Subcutaneous abdominal adipose tissue (tissue), 5 donors: ENCODE measurements around the gene NOXO1.
"Not testable (repeated sequence)": the region's sequence is repeated elsewhere in the genome, so short reads cannot be mapped to it uniquely, and the experiment has no call there.

Experiments used
- H3K27ac ChIP-seq: one replicate; pipeline ENCODE4 v1.7.0; 2013; ENCODE audit warnings: low read depth, mild to moderate bottlenecking, inconsistent platforms, low read length, moderate library complexity
- H3K27me3 ChIP-seq, 5 donors: one replicate each; pipeline ENCODE4 v1.7.0; 2013; ENCODE audit warnings: low read length in 5 of 5, inconsistent platforms in 1 of 5; ENCODE audit not compliant: control insufficient read depth in 5 of 5, insufficient read depth in 4 of 5
- H3K36me3 ChIP-seq, 5 donors: one replicate each; pipeline ENCODE4 v1.7.0; 2013; ENCODE audit warnings: low read length in 5 of 5; ENCODE audit not compliant: control insufficient read depth in 5 of 5, insufficient read depth in 5 of 5
- H3K4me1 ChIP-seq, 5 donors: one replicate each; pipeline ENCODE4 v1.7.0; 2013; ENCODE audit warnings: low read length in 5 of 5, mild to moderate bottlenecking in 3 of 5, moderate library complexity in 1 of 5; ENCODE audit not compliant: control insufficient read depth in 5 of 5, insufficient read depth in 5 of 5
- H3K4me3 ChIP-seq, 5 donors: one replicate each; pipeline ENCODE4 v1.7.0; 2013; ENCODE audit warnings: low read length in 5 of 5, low read depth in 1 of 5
- H3K9ac ChIP-seq, 5 donors: one replicate each; pipeline ENCODE4 v1.7.0; 2013; ENCODE audit warnings: low read length in 5 of 5, mild to moderate bottlenecking in 4 of 5, moderate library complexity in 3 of 5
- H3K9me3 ChIP-seq, 5 donors: one replicate each; pipeline ENCODE4 v1.7.0; 2013; ENCODE audit warnings: low read length in 5 of 5; ENCODE audit not compliant: control insufficient read depth in 5 of 5
- donor health status: healthy.
- donor health status: healthy.
- donor health status: healthy.
- donor health status: healthy.
- donor health status: healthy.

Gene NOXO1

DNA sequence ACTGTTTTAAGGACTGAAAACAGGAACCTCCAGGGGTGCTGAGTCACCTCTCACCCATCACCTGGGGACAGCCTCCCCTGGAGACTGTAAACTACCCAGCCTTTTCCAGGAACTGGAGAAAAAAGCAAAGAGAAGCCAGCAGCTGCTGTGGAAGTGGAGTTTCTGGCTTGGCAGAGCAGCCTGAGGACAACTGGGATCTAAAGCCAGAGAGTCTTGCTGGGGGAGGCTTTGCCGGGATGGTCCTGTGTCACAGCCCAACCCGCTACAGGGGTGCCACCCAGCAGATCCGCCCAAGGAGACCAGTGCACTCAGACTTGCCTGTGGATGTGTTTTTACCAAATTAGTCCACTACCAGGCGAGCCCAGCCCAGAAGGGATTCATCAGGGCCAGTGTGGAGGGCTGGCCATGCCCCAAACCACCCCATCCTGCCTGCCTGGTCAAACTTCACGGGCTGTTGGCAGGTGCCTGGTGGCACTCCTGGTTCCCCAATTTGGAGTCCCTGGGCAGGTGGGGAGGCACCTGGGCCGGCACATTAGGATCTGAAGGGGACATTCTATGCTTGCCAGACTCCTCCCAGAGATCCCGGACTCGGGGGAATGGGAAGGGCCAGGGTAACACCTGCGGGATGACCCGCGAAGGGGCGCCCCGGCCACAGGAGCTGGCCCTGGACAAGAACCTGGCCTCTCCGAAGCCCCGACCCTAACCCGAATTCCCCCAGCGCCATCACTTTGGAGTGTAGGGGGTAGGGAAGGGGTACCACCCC lies 39.0 kb downstream of the NOXO1 start:
- Histone ChIP-seq H3K27ac (peak overlapping the region; percentile 69), H3K36me3 (peaks cover 0 to 36% (median 26%) of the 10 kb centered on the region in 5 donors), H3K4me3 (peak overlapping the region; percentile 48 to 83 (median 78)), H3K4me1 (peaks cover 11 to 40% (median 28%) of the 10 kb centered on the region in 5 donors), H3K27me3 (no peaks in the 10 kb centered on the region), H3K9me3 (no peaks in the 10 kb centered on the region), H3K9ac (peak overlapping the region in 4 of 5 donors; percentile 61 to 84 (median 78))

DNA sequence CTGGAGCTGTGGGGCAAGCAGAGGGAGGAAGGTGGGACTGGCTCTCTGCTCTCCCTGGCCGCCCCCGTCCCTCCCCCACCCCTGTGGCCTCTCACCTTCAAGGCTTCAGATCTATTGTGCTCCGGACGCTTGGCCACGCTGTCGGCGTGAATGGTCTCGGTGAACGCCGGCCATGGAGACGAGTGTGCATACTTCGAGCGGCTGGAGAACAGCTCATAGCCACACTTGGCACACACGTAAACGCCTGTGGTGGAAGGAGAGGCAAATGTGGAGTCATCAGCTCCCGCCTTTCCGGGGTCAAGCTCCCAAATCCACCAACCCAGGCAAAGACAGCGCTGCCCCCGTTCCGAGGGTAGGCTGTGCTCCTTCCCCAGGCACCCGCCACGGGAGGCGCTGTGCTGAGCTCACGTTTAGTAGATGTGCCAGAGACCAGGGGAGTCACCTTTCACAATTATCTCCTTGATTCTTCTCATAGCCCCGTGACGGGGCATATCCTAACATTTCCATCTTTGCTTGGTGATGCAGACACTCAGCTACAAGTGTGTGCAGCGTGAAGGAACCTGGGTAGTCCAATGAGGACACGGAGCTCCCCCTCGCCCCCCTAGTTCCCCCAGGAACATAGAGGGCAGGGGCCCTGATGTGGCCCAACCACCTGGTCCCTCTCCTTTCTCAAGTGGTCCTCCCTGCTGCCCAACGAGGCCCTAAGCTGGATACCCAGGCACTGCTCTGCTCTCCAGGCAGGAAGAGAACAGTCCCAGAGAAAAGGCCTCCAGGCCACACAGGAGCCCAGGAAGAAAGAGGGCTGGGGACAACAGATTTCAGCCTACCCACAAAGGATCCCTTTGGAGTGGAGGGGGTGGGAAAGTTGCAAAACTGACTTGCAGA lies 39.9 kb downstream of the NOXO1 start:
- Histone ChIP-seq H3K9me3 (no peaks in the 10 kb centered on the region), H3K27me3 (no peaks in the 10 kb centered on the region), H3K4me3 (peak overlapping the region in 4 of 5 donors; percentile 40 to 83 (median 75)), H3K9ac (peak overlapping the region in 3 of 5 donors; percentile 60 to 78 (median 78)), H3K27ac (peak overlapping the region; percentile 69), H3K4me1 (peaks cover 11 to 40% (median 28%) of the 10 kb centered on the region in 5 donors), H3K36me3 (peaks cover 0 to 43% (median 30%) of the 10 kb centered on the region in 5 donors)

DNA sequence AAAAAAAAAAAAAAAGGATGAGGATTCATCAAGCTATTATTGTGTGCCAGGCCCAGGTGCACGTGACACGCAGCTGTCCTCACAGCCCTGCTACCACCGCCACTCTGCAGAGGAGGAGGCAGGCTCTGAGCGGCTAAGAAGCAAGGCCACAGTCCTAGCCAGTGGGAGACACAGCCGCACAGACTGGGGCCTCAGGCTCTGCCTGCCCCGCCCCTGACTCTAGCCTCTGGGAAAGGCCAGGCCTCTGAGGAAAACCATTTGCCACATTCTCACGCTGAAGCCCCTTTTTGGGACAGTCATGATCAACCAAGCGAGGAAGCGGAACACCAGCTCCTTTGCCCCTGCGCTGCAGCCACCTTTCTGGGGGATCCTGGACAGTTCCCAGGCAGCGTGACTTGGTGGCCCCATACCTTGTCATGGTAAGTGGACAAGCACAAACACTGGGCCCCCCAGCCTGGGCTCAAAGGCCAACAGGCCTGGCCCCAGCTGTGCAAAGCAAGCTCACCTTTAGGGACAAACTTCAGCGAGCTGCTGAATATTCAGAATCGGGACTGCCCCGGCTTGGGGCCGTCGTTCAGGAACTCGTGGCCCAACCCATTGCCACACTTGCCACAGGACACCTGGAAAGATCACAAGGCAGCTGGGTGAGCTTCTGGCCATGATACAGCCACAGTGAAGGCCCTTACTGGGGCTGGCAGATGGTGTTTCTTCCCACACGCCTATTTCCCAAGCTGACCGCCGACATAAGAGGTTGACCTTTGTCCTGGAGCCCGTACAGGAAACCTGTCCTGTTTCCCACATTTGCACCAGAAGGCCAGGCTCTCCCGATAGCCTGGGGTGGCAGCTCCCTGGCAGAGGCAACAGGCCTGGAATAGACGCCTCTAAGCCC lies 40.8 kb downstream of the NOXO1 start:
- H3K36me3 ChIP-seq, result peaks cover 0 to 43% (median 30%) of the 10 kb centered on the region in 5 donors
- no peaks in the 10 kb centered on the region for H3K27me3 ChIP-seq
- peak overlapping the region in 1 of 5 donors; percentile 78 for H3K9ac ChIP-seq
- H3K4me1 ChIP-seq, result peaks cover 11 to 40% (median 28%) of the 10 kb centered on the region in 5 donors
- peak overlapping the region; percentile 69 for H3K27ac ChIP-seq
- H3K4me3 ChIP-seq, result peak overlapping the region in 2 of 5 donors; percentile 10 to 11
- no peaks in the 10 kb centered on the region for H3K9me3 ChIP-seq

DNA sequence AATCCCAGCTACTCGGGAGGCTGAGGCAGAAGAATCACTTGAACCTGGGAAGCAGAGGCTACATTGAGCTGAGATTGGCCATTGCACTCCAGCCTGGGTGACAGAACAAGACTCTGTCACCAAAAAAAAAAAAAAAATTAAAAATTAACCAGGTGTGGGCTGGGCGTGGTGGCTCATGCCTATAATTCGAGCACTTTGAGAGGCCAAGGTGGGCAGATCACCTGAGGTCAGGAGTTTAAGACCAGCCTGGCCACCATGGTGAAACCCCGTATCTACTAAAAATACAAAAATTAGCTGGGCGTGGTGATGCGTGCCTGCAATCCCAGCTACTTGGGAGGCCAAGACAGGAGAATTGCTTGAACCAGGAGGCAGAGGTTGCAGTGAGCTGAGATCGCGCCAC lies 41.4 kb downstream of the NOXO1 start:
- not testable (repeated sequence) for H3K27me3 ChIP-seq, H3K4me3 ChIP-seq, H3K9ac ChIP-seq, H3K9me3 ChIP-seq, H3K27ac ChIP-seq
- Histone ChIP-seq H3K36me3 (peaks cover 0 to 43% (median 30%) of the 10 kb centered on the region in 5 donors), H3K4me1 (peaks cover 11 to 40% (median 28%) of the 10 kb centered on the region in 5 donors)

DNA sequence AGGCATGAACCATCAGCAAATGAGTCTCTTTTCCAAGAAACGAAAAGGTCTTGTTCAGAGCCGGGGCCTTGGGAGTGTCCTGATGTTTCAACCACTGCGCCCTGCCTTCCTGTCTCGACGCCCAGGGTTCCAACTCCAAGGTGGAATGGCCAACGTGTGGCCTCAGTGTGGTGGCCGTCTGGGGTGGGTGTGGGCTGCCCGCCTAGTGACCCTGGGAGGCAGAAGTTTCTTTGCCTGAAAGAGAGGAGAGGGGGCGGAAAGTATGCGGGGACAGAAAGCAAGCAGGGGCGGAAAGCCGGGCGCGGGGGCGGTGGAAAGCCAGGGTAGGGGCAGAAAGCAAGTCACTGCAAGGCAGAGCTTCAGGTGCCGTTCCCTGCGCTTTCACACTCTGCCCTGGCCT lies 42.4 kb downstream of the NOXO1 start:
- Histone ChIP-seq H3K9me3 (no peaks in the 10 kb centered on the region), H3K4me1 (peaks cover 11 to 37% (median 28%) of the 10 kb centered on the region in 5 donors), H3K27ac (no peak overlapping the region)

DNA sequence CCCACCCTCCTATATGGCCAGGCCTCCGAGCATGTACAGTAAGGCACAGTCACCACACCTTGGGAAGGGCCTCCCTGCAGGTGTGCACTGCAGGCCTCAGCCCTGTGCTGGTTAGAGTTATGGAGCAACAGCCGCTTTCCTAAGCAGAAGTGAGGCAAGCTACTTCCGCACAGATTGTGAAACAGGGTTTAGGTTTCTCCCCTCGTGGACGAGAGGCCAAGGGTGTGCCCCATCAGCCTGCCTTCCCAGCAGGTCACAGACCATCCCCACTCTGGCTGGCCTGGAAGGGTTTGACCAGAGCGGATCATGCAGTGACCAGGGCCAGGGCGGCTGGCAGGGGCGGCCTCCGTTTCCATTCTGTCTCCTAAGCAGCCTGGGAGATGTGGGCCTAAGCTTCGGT lies 43.0 kb downstream of the NOXO1 start:
- Histone ChIP-seq H3K9ac (peak overlapping the region in 1 of 5 donors; percentile 2), H3K27me3 (peaks cover 0 to 3% (median 3%) of the 10 kb centered on the region in 5 donors), H3K36me3 (peaks cover 0 to 43% (median 30%) of the 10 kb centered on the region in 5 donors), H3K27ac (no peak overlapping the region), H3K4me3 (no peak overlapping the region), H3K9me3 (no peaks in the 10 kb centered on the region), H3K4me1 (peaks cover 11 to 31% (median 26%) of the 10 kb centered on the region in 5 donors)

More for the DNA sequence above, 42.4 kb downstream of the NOXO1 start:
- Histone ChIP-seq H3K4me3 (no peak overlapping the region), H3K9ac (no peak overlapping the region), H3K27me3 (no peaks in the 10 kb centered on the region), H3K36me3 (peaks cover 0 to 43% (median 30%) of the 10 kb centered on the region in 5 donors)

DNA sequence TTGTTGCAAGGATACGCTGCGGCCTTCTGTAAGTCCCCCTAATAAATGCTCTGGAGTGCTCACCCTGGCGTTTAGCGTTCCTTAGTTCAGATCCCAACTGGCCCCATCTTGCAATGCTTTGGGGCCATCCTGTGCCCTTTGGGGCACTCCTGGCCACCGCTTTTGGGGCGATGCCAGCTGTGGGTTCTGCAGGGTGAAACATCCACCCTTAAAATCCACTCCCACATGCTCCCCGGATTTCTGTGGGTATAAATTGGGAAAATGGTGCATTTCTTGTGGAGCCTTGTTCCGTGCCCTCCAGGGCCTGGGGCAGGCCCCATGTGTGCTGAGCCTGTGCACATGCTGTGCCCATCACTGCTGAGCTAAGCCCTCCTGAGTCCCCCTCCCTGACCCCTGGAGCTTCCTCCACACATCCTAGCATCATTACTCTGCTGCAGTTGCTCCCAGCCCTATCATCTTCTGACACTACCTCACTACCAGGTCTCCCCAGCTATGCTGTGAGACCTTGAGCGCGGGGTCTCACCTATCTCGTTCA lies 44.3 kb downstream of the NOXO1 start:
- Histone ChIP-seq H3K36me3 (peaks cover 0 to 43% (median 30%) of the 10 kb centered on the region in 5 donors), H3K27me3 (peaks cover 3 to 12% (median 6%) of the 10 kb centered on the region in 5 donors), H3K9ac (no peak overlapping the region), H3K27ac (no peak overlapping the region), H3K9me3 (no peaks in the 10 kb centered on the region), H3K4me1 (peaks cover 5 to 20% (median 16%) of the 10 kb centered on the region in 5 donors), H3K4me3 (no peak overlapping the region)

DNA sequence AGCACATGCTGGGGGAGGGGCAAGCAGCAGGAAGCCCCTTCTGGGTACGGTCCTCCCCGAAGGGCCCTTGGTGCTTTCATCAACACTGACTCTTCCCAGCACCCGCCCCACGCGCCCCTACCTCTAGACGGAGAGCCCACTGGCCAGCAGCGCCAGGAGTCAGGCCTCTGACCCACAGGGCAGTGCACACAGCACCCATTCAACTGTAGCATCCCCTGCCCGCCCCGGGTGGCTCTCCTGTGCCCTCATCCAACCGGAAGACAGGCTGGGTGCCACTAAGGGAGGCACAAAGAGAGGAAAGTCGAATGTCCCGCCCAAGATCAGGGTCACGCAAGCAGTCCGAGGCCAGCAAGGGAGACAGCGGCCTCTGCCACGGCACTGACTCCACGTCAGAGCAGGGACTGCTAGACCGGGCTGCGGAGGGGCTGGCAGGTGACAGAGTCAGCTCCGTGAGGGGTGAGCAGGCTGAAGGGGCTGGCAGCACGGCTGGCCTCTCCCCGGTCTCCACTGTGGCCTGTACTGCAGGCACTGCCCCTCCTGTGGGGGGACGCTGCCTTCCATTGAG lies 48.1 kb downstream of the NOXO1 start:
- Histone ChIP-seq H3K27ac (no peak overlapping the region), H3K9ac (no peak overlapping the region), H3K9me3 (no peaks in the 10 kb centered on the region), H3K36me3 (peaks cover 0 to 16% (median 8%) of the 10 kb centered on the region in 5 donors), H3K4me1 (peaks cover 0 to 8% (median 8%) of the 10 kb centered on the region in 5 donors), H3K27me3 (peaks cover 3 to 12% (median 6%) of the 10 kb centered on the region in 5 donors), H3K4me3 (no peak overlapping the region)
